A204.1 (cell line): Measurements from ENCODE around the gene SDK1.

ENCODE experiments used
- FAIRE-seq: peaks from 2 replicates; lab custom pipeline; 2012; peaks lifted over from hg19 to GRCh38; lab: Jason Lieb, UNC

The SDK1 gene

DNA sequence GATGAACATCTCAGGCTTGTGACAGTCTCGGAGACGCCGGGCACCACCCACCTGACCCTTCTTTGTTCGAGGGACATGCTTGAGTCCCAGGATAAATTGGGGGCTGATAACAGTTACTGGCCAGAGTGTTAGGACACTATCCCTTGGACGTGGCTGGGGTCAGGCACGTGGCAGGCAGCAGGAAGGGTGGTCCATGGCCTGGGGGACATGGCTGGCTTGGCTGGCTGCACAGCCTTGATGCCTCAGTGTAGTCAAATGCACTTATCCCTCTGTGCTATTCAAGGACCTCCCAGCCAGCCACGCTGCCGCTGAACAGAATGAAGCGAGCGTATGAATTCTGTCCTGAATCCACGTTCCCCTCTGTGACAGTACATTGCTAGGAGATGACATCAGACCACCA is 719.0 kb downstream of the SDK1 start:
- no peak for FAIRE-seq

DNA sequence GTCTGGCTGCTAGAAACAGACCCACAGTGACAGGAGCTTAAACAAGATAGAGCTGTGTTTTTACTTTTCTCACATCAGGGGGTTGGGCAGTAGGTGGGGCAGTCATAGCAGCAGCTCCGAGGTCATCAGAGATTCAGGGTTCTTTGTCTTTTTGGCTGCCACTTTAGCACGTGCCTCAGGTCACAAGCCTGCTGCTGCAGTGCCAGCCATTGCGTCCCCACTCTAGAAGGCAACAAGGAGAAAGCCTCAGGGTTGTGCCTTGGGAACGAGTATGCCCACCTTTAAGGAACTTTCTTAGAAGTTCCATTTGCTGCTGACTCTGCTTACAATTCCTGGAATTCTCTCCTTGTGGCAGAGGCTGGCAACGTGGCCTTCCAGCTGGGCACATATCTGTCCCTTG is 720.4 kb downstream of the SDK1 start:
- FAIRE-seq, result no peak

DNA sequence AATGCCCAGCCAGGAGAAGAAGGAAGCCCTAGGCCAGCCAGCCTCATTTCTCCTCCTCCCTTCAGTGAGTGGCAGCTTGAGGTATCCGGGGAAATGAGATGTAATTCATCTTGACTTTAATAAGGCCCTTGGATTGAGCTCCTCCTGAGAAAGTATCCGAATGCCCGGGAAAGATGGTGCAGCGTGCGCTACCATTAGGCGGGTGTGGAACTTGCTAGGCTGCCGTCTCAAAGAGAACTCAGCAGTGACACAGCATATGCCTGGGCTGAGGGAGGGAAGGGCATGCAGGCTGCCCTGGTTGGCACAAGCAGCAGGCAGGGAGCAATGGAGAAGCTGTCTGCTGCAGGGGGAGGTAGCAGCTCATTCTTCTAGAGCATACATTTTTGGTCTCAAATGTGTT is 721.2 kb downstream of the SDK1 start:
- no peak for FAIRE-seq

DNA sequence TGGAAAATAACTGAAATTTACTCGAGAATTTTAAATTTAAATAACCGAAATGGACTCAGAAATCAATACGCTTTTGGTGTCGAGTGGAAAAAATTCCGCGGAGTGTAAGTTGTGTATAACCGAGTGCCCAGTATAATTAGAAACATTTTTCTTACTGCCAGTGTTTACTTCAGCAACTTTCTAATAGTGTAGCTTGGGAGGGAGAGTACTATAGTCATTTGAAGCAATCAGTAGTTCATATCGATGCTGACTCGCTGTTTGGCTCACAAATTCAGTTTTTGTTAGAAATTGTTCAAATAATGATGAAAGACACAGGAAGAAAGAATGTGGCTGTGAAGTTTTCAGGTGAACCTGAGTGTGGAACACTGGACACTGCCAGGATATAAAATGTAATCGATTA is 722.5 kb downstream of the SDK1 start:
- no peak for FAIRE-seq

DNA sequence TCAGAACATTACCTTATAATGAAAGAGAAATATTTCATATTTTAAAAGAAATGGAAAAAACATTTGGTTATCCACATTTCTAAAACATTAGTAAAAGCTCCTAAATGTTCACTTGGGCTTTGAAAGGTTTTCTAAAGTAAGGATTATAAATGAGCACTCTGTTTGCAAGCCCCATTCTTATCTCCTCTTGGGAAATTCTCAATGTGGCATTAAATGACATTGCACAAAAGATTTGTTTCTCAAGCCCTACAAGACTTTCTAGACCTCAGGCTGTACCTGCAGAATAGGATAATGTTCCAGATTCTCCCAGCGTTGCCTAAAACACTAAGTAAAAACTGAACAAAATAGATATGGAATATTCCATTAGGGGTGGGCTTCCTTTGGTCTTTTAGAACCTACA is 723.1 kb downstream of the SDK1 start:
- no peak for FAIRE-seq

DNA sequence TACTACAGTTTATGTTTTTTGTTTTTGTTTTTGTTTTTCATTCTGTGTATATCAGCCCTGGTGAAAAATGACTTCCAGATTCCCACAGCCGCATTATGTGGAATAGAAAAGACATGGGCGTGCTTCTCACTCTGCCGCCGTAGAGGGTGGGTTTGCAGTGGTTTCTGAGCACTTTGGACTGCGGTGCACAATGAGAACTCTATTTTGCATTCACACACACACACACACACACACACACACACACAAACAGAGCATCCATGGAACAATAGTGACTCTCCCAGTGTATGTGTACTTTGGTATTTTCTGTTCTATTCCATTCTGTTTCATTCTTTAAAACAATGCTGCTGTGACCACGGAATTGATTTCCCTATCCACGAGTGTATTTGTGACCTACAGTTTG is 723.8 kb downstream of the SDK1 start:
- FAIRE-seq, result no peak

DNA sequence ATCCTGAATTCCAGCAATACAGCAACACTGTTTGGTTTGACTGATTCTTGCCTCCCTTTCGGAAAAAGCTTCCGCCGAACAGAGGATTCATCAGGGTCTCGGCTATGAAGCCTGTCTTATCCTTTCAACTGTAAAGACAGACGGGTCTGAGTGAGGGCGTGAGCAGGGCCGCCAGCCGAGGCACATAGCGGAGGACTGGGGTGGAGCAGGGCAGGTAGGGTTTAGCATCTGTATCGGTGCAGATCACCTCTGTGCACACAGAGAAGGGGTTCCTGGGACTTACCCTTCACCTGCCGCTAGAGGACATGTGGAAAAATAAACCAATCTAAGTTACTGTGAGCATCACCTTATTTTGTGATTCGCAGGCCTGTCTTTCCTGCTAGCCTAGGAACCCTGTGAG is 724.2 kb downstream of the SDK1 start:
- FAIRE-seq, result no peak

DNA sequence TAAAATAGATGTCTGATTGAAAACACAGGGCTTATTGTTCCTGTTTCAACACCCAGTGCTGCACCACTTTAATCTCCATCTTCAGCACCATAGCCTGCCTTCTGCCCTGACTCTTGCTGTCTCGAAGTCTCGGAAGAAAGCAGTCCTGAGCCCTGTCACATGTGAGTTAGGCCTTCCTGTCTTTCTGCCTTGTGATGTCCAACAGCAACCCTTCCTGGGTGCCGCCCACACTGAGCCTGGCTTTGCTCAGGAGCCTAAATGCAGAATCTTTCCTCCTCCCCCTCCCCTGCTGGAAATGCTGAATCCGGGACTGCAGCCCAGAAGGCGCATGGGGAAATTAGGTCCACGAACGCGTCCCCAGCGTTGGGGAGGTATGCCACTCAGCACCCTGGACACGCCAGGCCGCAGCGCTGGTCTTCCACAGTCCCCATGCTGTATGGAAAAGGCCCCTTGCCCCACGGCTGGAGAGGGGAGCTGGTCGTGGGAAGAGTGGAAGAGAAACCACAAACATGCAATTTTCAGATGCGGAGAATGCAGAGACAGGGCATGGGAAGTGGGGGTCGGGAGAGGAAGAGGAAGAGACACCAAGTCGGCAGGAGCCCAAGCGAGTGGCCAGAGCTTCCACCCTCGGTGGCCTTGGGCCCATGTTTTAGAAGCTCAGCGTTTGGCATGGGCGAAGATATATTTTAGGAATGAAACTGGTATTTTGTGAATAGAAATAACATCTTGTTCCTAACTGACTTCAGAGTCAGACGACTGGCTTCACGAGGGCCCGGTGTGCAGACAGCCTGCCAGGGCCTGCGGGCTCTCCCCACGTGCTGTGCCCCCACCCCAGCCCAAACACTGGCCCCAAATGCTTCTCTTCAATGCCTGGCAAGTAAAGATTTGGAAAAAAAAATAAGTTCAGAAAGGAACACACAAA is 724.9 kb downstream of the SDK1 start:
- FAIRE-seq, result no peak

DNA sequence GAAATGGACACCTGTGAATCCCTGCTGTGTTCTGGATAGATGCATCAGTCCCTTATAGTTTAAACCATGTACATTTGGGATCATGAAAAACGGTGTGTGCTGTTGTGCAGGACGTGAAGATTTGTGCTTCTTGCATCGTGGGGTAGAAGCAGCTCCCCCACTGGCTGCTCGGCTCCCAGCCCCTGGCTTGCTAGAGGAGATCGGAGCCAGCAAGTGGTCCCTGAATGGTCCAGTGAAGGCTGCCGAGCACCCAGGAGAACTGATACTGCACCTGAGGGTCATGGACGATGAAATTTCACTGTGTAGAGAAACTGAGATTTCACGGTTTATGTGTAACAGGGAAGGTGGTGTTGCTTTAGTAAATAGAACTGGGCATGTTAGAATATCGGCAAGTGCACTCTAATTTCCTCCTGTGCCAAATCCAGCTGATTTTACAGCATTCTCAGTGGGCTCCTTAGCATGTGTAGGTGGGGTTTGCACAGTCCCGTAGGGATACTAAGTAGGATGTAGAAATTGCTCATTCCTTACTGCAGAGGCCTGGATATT is 726.0 kb downstream of the SDK1 start:
- no peak for FAIRE-seq

DNA sequence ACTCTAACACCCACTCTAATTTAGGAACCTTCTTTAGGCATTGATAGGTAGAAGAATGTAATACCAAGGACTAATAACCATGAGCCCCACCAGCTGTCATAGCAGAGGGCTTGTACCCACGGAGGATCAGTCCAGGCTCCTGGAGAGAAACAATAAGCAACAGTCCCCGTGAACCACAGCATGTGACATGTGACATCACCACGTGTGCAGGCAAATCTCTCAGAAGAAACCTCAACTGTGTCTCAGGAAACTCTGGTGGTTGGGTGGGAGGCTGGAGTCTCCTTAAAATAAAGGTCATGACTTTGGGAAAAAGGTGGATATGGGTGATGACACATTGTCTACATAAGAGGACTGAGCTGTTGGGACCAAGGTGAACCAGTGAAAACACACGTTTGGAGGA is 727.2 kb downstream of the SDK1 start:
- FAIRE-seq, result no peak

DNA sequence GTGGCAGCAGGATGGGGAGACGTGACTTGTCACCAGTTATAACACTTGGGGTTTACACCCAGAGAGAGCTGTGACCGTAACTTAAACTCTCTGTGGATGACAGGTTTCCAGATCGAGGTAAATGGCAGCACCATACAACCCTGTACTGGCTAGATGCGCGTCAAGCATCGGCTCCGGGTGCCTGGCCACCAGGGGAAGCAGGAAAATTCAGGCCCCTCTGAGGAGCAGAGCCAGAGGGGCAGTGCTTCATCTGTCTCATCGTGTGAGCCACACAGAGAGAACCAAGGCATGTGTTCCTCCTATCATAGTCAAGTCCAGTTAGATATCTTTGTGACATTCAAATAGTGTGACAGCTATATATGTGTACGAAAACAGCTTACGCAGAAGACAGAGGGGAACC is 728.9 kb downstream of the SDK1 start:
- FAIRE-seq, result no peak

DNA sequence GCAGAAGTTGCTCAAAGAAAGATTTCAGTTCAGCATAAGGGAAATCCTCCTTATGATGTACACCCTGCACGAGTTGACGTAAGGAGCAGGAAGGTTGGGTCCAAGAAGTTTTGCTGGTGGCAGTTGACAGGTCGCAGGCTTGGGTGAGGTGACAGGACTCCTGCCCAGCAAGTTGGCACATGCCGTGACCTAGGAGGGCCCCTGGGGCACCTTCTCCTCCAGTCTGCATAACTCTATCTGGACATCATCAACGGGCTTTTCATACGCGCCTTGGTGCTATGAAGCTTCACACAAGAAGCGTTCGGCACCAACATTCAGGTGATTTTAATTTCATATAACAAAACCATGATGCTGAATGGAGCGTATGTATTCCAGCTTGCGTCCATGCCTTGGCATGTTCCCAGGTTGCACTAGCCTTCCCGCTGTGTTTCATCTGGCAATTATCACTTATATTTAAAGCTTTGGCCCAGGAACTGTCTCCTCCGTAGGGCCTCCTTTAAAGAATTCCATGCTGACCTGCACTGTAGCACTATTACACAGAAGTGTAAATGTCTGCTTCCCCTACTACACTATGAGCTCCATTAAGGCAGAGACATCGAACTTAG is 729.4 kb downstream of the SDK1 start:
- no peak for FAIRE-seq

DNA sequence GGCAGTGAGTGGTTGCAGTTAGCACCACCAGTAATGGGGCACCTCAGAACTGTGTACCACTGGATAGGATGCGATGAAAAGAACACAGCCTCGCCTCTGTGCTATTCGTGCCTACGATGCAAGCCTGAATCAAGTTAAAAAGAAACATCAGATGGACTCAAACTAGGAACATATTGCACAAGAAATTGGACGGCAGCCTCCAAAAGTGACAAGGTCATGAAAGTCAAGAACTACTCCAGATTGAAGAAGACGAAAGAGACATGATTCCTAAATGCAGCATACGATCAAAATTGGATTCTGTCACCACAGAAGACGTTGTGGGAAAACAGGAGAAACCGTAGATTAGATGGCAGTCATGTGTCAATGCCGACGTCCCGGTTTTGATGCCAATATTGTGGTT is 732.9 kb downstream of the SDK1 start:
- FAIRE-seq, result no peak

DNA sequence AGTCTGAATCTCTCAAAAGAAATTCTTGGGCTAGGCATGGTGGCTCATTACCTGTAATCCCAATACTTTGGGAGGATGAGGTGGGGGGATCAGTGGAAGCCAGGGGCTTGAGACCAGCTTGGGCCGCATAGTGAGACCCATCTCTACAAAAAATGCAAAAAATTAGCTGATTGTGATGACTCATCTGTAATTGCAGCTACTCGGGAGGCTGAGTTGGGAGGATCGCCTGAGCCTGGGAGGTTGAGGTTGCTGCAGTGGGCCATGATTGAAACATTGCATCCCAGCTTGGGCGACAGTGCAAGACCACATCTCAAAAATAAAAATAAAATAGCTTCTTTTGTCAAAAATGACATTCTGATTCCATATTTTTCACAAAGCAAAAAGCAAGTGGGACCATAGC is 736.3 kb downstream of the SDK1 start:
- no peak for FAIRE-seq

DNA sequence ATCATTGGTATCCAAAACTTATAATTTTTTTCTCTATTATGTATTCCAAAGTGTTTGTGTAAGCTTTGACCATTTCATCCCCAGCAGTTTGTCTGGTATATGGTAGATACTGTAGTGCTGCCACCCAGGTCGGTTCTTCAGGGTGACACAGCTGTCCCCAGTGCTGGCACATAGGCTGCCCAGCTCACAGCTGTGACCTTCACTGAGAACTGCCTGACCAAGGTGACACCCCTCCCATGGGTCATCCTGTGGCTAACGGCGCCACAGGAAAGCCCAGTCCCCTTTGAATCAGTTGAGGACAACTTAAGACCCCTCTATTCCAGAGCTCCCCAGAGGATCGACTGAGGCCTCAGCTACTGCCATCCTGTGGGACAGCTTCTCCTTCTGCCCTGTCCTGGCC is 736.8 kb downstream of the SDK1 start:
- FAIRE-seq, result no peak

DNA sequence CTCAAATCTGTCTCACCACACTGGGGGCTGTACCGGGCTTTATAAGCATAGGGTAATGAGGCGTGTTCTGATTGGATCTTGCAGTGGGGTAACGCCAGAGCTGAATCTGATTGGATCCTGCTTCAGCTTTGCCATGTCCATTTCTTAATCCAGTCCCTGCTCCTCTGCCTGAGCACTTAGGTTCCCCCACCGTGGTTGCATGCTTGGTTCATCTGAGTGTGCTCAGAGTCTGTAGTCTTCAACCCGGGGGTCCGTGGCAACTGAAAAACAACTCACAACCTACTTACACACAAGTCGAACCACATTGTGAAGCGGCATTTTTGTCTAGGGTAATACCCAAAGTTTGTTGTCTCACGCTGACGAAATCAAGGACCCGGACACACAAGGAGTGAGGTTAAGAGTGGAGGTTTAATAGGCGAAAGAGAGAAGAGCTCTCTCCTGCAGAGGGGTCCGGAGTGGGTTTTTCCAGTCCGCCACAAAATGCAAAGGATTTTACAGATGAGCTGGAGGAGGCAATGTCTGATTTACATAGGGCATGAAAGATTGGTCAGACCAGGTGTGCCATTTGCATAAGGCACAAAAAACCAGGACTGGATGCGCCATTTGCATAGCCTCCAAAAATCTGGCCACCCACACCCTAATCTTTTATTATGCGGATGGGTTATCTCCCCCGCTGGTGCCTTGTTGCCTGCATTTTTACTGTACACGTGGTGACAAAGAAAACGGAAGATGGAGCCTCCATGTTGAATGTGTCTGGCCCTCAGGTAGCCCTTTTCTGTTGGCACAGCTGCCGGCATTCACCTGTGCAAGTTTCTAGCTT is 739.3 kb downstream of the SDK1 start:
- FAIRE-seq, result no peak

DNA sequence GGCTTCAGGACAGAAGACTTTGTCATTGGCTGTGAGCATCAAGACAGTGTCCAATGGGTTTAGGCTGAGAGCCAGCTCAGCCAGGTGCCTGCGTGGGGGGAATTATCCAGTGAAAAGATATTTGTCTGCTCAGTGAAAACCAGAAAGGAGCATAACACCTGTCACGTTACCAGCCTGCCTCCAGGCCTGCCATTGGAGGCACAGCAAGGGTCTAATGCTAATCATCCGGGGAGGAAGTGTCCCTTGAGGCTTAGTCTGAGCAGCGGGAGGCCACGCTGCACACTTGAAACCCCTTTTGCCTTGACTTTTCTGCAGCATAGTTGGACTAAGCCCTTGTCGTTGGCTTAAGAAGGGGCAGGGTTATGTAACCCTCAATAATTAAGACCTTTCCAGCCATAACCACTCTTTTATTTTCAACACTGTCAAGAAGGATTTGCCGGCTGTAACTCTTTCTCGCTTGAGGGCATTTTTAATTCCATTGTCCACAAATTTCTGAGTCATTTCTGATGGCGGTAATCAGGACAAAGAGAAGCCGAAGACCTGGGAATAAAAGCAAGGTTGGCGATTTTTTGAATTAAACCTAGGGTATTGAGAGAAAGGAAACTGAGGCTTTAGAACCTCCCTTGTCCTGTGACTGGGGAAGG is 741.5 kb downstream of the SDK1 start:
- FAIRE-seq, result no peak

DNA sequence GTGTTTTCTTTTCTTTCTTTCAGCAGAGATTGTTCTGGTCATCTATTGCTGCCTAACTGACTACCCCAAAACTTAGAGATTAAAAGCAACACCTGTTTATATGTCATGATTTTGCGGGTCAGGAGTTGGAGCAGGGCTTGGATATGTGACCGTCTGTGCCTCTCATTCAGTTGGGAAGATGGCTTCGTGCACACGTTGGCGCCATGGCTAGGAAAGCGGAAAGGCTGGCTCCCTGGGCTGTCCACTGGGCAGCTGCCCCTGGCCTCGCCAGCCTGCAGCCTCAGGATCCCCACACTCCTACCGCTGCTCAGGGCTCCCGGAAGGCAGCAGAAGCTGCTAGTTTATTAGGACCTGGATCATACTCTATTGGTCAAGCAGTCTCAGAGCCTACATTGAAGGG is 742.9 kb downstream of the SDK1 start:
- no peak for FAIRE-seq

DNA sequence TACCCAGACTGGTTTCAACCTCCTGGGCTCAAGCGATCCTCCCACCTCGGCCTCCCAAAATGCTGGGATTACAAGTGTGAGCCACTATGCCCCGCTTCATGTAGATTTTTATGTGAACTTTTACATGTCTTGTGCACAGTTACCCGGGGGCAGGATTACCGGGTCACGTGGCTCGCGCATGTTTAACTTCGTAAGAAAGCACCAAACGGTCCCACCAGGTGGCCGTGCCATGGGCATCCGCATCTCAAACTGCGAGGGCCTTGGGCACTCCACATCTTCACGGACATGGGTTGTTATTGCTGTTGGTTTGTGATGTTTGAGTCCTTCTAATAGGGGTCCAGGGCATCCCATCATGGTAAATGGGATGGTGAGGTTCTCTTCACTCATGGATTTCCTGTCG is 744.4 kb downstream of the SDK1 start:
- FAIRE-seq, result no peak

DNA sequence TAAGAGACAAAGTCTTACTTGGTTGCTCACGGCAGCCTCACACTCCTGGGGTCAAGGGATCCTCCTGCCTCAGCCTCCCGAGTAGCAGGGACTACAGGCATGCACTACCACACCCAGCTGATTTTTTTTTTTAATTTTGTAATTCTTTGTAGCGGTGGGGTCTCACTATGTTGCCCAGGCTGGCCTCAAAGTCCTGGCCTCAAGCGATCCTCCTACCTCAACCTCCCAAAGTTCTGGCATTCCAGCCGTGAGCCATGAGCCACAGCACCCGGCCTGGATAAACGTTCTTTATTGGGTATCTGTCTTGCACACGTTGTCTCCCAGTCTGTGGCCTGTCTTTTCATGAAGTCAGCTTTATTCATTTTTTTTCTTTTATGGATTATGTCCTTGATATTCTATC is 744.9 kb downstream of the SDK1 start:
- FAIRE-seq, result no peak

DNA sequence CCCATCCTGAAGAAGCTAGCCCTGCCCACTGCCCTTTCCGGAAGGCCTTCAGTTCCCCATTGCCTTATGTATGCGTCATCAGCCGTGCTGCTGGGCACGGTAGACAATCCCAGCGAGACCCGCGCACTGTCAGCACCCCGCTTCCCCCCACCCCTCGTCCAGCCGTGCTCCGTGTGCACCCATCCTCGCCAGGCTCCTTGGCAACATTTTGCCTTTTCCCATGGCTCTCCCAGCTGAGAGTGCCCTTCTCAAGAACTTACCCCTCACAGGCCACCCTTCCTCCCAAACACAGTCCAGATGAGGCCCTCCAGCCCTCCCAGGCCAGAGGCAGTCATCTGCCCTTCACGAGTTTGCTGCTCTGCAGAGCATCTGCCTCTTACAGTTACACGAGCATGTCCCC is 747.3 kb downstream of the SDK1 start:
- FAIRE-seq, result no peak

DNA sequence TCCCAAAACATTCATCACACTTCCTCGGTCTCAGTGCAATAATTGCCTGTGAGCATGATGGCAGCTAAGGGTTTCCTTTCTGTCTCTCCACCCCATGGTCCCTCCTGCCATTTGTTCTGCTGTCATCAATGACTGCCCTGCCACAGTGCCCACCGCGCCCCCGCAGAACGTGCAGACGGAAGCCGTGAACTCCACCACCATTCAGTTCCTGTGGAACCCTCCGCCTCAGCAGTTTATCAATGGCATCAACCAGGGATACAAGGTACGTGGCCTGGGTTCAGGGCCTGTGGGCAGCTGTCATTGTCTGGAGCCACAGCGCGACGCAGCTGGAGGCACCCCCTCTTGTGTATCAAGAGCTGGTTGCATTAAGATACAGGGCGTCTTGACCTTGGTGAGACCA is 748.1 kb downstream of the SDK1 start:
- no peak for FAIRE-seq
